Breast epithelium (tissue), 4 donors: ENCODE data around the gene CD164L2. TPM values are rescaled to one million over a fixed set of nuclear protein-coding genes. Genes with fewer than 3 reads are reported as not detected.

Experiments used
- DNase-seq, 2 donors: peaks; one replicate each; pipeline ENCODE4 v3.0.0-alpha.2; 2019; ENCODE audit warnings: low spot score in 2 of 2
- H3K27ac ChIP-seq, 2 donors: fragments of 200-600 bp; sonication (generic) in 1 of 2; one replicate each; pipeline ENCODE4 v1.5.1; 2016 to 2019; ENCODE audit warnings: mild to moderate bottlenecking in 1 of 2
- H3K27me3 ChIP-seq, 2 donors: fragments of 200-600 bp; sonication (generic) in 1 of 2; one replicate each; pipeline versions ENCODE4 v1.5.1 to v1.6.0; 2017 to 2019; ENCODE audit warnings: control low read depth in 1 of 2, mild to moderate bottlenecking in 1 of 2
- H3K36me3 ChIP-seq: fragments of 200-600 bp; one replicate; pipeline ENCODE4 v1.5.1; 2019
- H3K4me1 ChIP-seq, 2 donors: fragments of 200-600 bp; sonication (generic); one replicate each; pipeline ENCODE4 v1.5.1; 2016 to 2019; ENCODE audit warnings: control low read depth in 1 of 2
- H3K4me3 ChIP-seq, 3 donors: fragments of 200-600 bp; sonication (generic); 1 replicate in 2 of 3; 2 replicates in 1 of 3; pipeline ENCODE4 v1.5.1; 2016 to 2019; ENCODE audit warnings: mild to moderate bottlenecking in 3 of 3, moderate library complexity in 2 of 3
- H3K9me3 ChIP-seq, 2 donors: fragments of 200-600 bp; sonication (generic) in 1 of 2; one replicate each; pipeline ENCODE4 v1.5.1; 2016 to 2019; ENCODE audit warnings: control low read depth in 1 of 2
- POLR2A ChIP-seq: fragments of 450-650 bp; IDR thresholded peaks from one replicate; pipeline ENCODE4 v1.6.1; 2016; ENCODE audit warnings: antibody characterized with exemption, mild to moderate bottlenecking, moderate library complexity
- POLR2AphosphoS5 ChIP-seq, 3 donors: sonication (generic); formaldehyde crosslinking; IDR thresholded peaks; one replicate each; pipeline ENCODE4 v1.6.1; 2017; ENCODE audit warnings: antibody characterized with exemption in 3 of 3
- intact Hi-C: fragments of 100-400 bp; cut with DNase I; formaldehyde crosslinking; loops from one replicate; pipeline ENCODE4 v1.15.1; 2023; ENCODE audit warnings: low total_unique reads
- total RNA-seq, 3 donors: library from RNA; depleted of rRNA; stranded (reverse); fragments of >200 nt; gene quantifications; one replicate each; pipeline ENCODE4 v1.1.0, GENCODE V29; 2016
- TF ChIP-seq, protein P1 (sequence below), 3 donors: fragments of 450-650 bp; IDR thresholded peaks; one replicate each; pipeline ENCODE4 v1.5.1; 2016 to 2017; ENCODE audit warnings: antibody characterized with exemption in 3 of 3, mild to moderate bottlenecking in 3 of 3, moderate library complexity in 3 of 3

The CD164L2 gene
- total RNA-seq, 3 donors from 2014 or later, result 0.66 to 5.3 TPM; not detected in 1

DNA sequence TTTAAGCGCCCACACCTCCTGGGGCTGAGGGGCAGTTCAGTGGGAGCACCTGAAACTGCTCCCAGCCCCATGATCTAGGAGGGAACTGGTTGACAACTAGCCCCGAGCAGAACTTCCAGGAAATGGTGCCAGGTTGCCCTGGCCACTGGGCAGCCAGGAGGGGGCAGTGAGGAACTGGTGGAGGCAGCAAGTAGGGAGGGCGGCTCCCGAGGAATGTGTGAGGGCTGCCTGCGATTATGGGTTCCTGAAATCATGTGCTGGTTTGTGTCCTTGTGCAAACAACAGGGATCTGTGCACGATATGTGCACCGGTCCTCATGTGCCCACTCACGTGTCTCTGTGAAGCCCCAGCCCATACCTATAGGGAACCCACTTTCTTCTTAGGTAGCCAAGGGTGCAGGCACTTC, 19.2 kb upstream of the CD164L2 start:
- Histone ChIP-seq H3K4me3 (no peak overlapping the region), H3K36me3 (no peaks in the 10 kb centered on the region), H3K4me1 (peaks cover 11 to 54% of the 10 kb centered on the region in 2 donors), H3K9me3 (no peaks in the 10 kb centered on the region), H3K27me3 (no peaks in the 10 kb centered on the region), H3K27ac (peak overlapping the region; percentile 91 to 93)
- intact Hi-C loops, result no loop called here
- TF ChIP-seq POLR2AphosphoS5 (IDR thresholded peaks at IDR 0.05) (peak in 2 of 3 donors; percentile 66 to 83), POLR2A (no peak)
- TF ChIP-seq, protein P1, sequence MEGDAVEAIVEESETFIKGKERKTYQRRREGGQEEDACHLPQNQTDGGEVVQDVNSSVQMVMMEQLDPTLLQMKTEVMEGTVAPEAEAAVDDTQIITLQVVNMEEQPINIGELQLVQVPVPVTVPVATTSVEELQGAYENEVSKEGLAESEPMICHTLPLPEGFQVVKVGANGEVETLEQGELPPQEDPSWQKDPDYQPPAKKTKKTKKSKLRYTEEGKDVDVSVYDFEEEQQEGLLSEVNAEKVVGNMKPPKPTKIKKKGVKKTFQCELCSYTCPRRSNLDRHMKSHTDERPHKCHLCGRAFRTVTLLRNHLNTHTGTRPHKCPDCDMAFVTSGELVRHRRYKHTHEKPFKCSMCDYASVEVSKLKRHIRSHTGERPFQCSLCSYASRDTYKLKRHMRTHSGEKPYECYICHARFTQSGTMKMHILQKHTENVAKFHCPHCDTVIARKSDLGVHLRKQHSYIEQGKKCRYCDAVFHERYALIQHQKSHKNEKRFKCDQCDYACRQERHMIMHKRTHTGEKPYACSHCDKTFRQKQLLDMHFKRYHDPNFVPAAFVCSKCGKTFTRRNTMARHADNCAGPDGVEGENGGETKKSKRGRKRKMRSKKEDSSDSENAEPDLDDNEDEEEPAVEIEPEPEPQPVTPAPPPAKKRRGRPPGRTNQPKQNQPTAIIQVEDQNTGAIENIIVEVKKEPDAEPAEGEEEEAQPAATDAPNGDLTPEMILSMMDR (IDR thresholded peaks at IDR 0.05), result peak; percentile 49 to 70 (median 60)
- peak; percentile 84 to 87 for DNase-seq

DNA sequence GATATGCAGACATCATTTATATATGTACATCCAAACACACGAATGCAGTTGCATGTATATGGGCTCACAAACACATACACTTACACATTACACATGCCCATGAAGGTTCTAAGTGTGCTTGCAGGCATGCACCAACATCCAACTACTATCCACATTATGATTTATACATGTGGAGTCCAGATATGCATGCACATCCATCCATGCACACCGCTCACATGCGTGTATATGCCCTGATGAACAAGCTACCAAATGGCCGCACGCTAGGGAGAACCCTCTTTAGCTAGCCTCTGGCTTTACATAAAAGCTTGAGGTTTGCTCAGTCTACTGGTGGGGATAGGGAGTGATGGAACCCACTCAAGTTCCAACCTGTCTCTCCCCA, 17.8 kb upstream of the CD164L2 start:
- H3K36me3 ChIP-seq, result no peaks in the 10 kb centered on the region
- no peak for DNase-seq
- H3K27ac ChIP-seq, result peak overlapping the region in 1 of 2 donors; percentile 93
- TF ChIP-seq, protein P1 (IDR thresholded peaks at IDR 0.05), result no peak
- TF ChIP-seq POLR2AphosphoS5 (IDR thresholded peaks at IDR 0.05), result no peak
- TF ChIP-seq POLR2A, result no peak
- peaks cover 9 to 40% of the 10 kb centered on the region in 2 donors for H3K4me1 ChIP-seq
- no peak overlapping the region for H3K4me3 ChIP-seq
- H3K9me3 ChIP-seq, result no peaks in the 10 kb centered on the region
- intact Hi-C loops, result no loop called here
- no peaks in the 10 kb centered on the region for H3K27me3 ChIP-seq

GRCh38 chr1:27400082-27400962, 17.2 kb upstream of the CD164L2 start:
- peaks cover 9 to 39% of the 10 kb centered on the region in 2 donors for H3K4me1 ChIP-seq
- intact Hi-C loops, result no loop called here

GRCh38 chr1:27399251-27400025, 16.3 kb upstream of the CD164L2 start:
- DNase-seq, result no peak

More at GRCh38 chr1:27400082-27400962, 17.2 kb upstream of the CD164L2 start:
- H3K27ac ChIP-seq, result no peak overlapping the region
- DNase-seq, result no peak
- no peaks in the 10 kb centered on the region for H3K27me3 ChIP-seq
- TF ChIP-seq POLR2AphosphoS5 (IDR thresholded peaks at IDR 0.05) (no peak), POLR2A (no peak)
- TF ChIP-seq, protein P1 (IDR thresholded peaks at IDR 0.05), result no peak
- H3K4me3 ChIP-seq, result no peak overlapping the region
- H3K36me3 ChIP-seq, result no peaks in the 10 kb centered on the region
- no peaks in the 10 kb centered on the region for H3K9me3 ChIP-seq

More at GRCh38 chr1:27399251-27400025, 16.3 kb upstream of the CD164L2 start:
- Histone ChIP-seq H3K27ac (no peak overlapping the region), H3K27me3 (no peaks in the 10 kb centered on the region), H3K36me3 (no peaks in the 10 kb centered on the region), H3K9me3 (no peaks in the 10 kb centered on the region), H3K4me1 (peaks cover 9 to 31% of the 10 kb centered on the region in 2 donors), H3K4me3 (no peak overlapping the region)
- no peak for TF ChIP-seq POLR2AphosphoS5 (IDR thresholded peaks at IDR 0.05)
- TF ChIP-seq, protein P1 (IDR thresholded peaks at IDR 0.05), result no peak
- TF ChIP-seq POLR2A, result no peak
- intact Hi-C loops, result loop anchor here (10.0 kb wide), 3 partner anchors 95 to 265 kb away; partner anchors contain the start of gene AHDC1
